HG02571 (cell line): ENCODE results near the gene MARS1.
"Not testable (repeated sequence)": the region's sequence is repeated elsewhere in the genome, so short reads cannot be mapped to it uniquely, and the experiment has no call there.

ENCODE experiments used
- ATAC-seq: cut with Tn5 transposase; IDR thresholded peaks from one replicate; pipeline ENCODE4 v1.9.1; 2021; ENCODE audit warnings: mild to moderate bottlenecking, moderate library complexity; ENCODE audit not compliant: unreplicated experiment

The MARS1 gene

GRCh38 chr12:57547288-57548012, 59.6 kb downstream of the MARS1 start:
- ATAC-seq: no peak

- ATAC-seq: no peak
Measured at GRCh38 chr12:57548013-57548315, 60.1 kb downstream of the MARS1 start.

GRCh38 chr12:57548488-57548887, 60.6 kb downstream of the MARS1 start:
- no peak for ATAC-seq

GRCh38 chr12:57549203-57549908, 61.5 kb downstream of the MARS1 start:
- no peak for ATAC-seq

- ATAC-seq: no peak
Measured at GRCh38 chr12:57549909-57550640, 62.2 kb downstream of the MARS1 start, which contains the start of gene KIF5A. Gene KIF5A (plus strand): TSS chr12:57550044. CDS start chr12:57550272, 228 bp downstream.

- no peak for ATAC-seq
Measured at GRCh38 chr12:57550641-57551549, 63.0 kb downstream of the MARS1 start.

- ATAC-seq: no peak
Measured at GRCh38 chr12:57551637-57552305, 63.9 kb downstream of the MARS1 start.

- no peak for ATAC-seq
Measured at GRCh38 chr12:57552306-57552651, 64.4 kb downstream of the MARS1 start.

GRCh38 chr12:57552835-57553313, 65.0 kb downstream of the MARS1 start:
- ATAC-seq: no peak

GRCh38 chr12:57553343-57554202, 65.7 kb downstream of the MARS1 start:
- no peak for ATAC-seq

GRCh38 chr12:57554453-57554852, 66.6 kb downstream of the MARS1 start:
- no peak for ATAC-seq

GRCh38 chr12:57554897-57555296, 67.0 kb downstream of the MARS1 start:
- ATAC-seq: no peak

GRCh38 chr12:57558864-57559263, 71.0 kb downstream of the MARS1 start:
- no peak for ATAC-seq

GRCh38 chr12:57560516-57560915, 72.6 kb downstream of the MARS1 start:
- no peak for ATAC-seq

- ATAC-seq: not testable (repeated sequence)
Measured at GRCh38 chr12:57561117-57561516, 73.2 kb downstream of the MARS1 start.

- ATAC-seq: no peak
Measured at GRCh38 chr12:57563358-57563757, 75.5 kb downstream of the MARS1 start.

GRCh38 chr12:57564178-57564740, 76.4 kb downstream of the MARS1 start:
- no peak for ATAC-seq
